Fibroblast of the aortic adventitia (primary cell): ENCODE measurements around the gene BLVRB. TPM values are rescaled to one million over a fixed set of nuclear protein-coding genes. Genes with fewer than 3 reads are reported as not detected.

ENCODE experiments used
- DNase-seq: peaks from one replicate; pipeline ENCODE4 v3.0.0-alpha.2; 2010; ENCODE audit warnings: low read depth
- H3K4me3 ChIP-seq: 2 replicates; pipeline ENCODE4 v1.5.1; 2011; ENCODE audit warnings: low read depth, mild to moderate bottlenecking, control low read depth, low read length, moderate library complexity
- CTCF ChIP-seq: IDR thresholded peaks from 2 replicates; pipeline ENCODE4 v1.5.1; 2011; ENCODE audit warnings: mild to moderate bottlenecking, low read length, control low read depth, inconsistent platforms; ENCODE audit not compliant: insufficient read depth
- total RNA-seq: library from RNA; depleted of rRNA; stranded (reverse); fragments of >200 nt; gene quantifications from 2 replicates; pipeline ENCODE4 v1.2.3, GENCODE V29; 2012; ENCODE audit warnings: low replicate concordance

BLVRB gene
- total RNA-seq, 1 donor = 77.2 TPM

- H3K4me3 ChIP-seq = peak overlapping the region; percentile 62
- no peak for TF ChIP-seq CTCF
- DNase-seq = no peak
Observed at GRCh38 chr19:40423938-40424337, 41.6 kb downstream of the BLVRB start.

- no peak for TF ChIP-seq CTCF
- DNase-seq = no peak
- H3K4me3 ChIP-seq = peak overlapping the region; percentile 13
Observed at GRCh38 chr19:40422748-40423566, 42.6 kb downstream of the BLVRB start.

- no peak for TF ChIP-seq CTCF
- peak; percentile 30 for DNase-seq
- peak overlapping the region; percentile 13 for H3K4me3 ChIP-seq
Observed at GRCh38 chr19:40421993-40422747, 43.4 kb downstream of the BLVRB start.

- peak overlapping the region; percentile 75 for H3K4me3 ChIP-seq
- DNase-seq = peak; percentile 91
- peak; percentile 98 for TF ChIP-seq CTCF
Observed at GRCh38 chr19:40420766-40421765, 44.5 kb downstream of the BLVRB start.

- no peak for TF ChIP-seq CTCF
- DNase-seq = no peak
- H3K4me3 ChIP-seq = peak overlapping the region; percentile 75
Observed at GRCh38 chr19:40420451-40420765, 45.1 kb downstream of the BLVRB start.

- DNase-seq = no peak
- no peak overlapping the region for H3K4me3 ChIP-seq
- no peak for TF ChIP-seq CTCF
Observed at GRCh38 chr19:40419780-40420179, 45.8 kb downstream of the BLVRB start.
